NCI-H1694 (cell line): Measurements from ENCODE around the gene RGS14.
"Not testable (repeated sequence)": the region's sequence is repeated elsewhere in the genome, so short reads cannot be mapped to it uniquely, and the experiment has no call there.

Source experiments
- DNase-seq: peaks from one replicate; lab custom pipeline; 2025; lab: John Stamatoyannopoulos, UW

Gene RGS14

DNA sequence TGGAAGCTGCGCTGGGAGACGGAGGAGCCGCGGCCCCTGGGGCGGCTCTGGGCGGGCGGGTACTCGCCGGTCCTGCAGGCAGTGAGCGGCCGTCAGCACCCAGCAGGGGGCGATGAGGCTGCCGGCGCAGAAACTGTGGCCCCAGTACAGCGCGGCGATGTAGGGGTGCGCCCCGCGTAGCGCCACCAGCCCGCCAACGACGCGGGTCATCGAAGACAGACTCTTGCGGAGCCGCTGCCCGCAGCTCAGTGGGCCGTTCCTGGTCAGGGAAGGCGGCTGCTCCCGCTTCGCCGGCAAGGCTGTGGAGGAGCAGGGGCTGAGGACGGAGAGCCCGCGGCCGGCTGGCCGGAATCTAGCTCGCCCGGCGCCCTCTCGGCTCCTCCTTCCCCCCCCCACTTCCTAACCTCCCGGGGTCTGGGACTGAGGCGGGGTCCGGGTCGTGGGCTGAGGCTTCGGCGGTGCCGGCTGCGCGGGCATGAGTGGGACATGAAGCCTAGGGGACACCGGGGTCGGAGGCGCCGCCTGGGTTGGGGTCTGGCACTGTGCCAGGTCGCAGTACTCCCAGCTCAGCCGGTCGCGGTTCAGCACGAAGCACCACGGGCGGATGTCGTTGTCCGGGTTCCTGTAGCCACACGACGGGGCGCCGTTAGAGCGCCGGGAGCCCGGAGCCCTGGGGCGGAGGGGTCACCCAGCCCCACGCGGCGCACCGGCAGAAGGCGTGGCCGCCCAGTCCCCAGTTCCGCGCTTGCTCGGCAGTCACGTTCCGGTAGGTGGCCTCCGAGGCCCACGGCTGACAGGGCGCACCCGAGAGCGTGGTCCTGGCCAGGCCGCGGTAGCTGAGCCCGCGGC is 46.3 kb downstream of the RGS14 start:
- peak; percentile 38 for DNase-seq

- no peak for DNase-seq
Measured at GRCh38 chr5:177404641-177405179, 47.0 kb downstream of the RGS14 start.

DNA sequence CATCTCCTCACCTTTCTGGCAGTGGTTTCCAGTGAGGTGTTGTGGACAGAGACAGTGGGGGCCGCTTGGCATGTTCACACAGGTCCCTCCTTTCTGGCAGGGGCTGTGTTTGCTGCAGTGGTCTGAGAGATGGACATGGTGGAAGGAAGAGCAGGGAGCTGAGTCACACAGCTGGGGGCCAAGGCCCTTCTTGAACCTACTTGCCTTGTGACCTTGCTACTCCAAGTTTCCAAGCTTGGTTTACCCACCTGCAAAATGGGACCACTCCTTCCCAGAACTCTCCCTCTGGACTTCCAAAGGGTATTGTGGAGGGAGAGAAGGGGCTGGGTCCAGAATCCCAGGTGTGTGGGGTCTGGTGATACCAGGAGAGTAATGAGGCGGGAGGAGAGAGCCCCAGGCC is 47.6 kb downstream of the RGS14 start:
- DNase-seq = no peak

GRCh38 chr5:177405805-177406204 is 48.1 kb downstream of the RGS14 start:
- no peak for DNase-seq

- DNase-seq = no peak
Measured at GRCh38 chr5:177409043-177409801, 51.5 kb downstream of the RGS14 start, which contains the start of gene F12. Gene F12 (minus strand): TSS chr5:177409564. CDS start chr5:177409527, 37 bp downstream.

GRCh38 chr5:177410575-177410974 is 52.9 kb downstream of the RGS14 start:
- no peak for DNase-seq

DNA sequence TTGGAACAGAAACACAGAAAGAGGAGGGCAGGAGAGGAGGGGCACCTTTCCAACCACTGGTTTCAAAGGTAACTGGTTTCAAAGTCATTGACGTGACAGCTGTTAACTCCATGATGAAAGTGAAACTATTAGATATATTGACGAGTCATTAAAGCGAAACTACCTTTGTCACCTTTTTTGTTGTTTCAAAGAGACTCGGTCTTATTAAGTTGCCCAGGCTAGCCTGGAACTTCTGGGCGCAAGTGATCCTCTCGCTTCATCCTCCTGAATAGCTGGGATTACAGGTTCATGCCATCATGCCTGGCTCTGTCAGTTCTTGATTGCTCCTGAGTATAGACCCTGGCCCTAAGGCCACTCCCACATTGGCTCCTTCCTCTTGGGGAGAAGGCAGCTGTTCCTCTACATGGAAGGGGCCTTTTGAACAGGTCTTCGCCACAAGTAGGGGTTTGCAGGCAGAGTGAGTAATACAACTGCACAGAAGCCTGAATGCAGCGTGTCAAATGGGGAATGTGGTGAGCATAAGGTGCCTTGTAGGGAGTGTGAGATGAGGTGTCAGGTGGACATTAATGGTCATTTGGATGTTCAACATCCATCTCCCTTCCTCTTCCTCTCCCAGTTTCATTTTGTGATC is 55.0 kb downstream of the RGS14 start:
- DNase-seq = no peak

DNA sequence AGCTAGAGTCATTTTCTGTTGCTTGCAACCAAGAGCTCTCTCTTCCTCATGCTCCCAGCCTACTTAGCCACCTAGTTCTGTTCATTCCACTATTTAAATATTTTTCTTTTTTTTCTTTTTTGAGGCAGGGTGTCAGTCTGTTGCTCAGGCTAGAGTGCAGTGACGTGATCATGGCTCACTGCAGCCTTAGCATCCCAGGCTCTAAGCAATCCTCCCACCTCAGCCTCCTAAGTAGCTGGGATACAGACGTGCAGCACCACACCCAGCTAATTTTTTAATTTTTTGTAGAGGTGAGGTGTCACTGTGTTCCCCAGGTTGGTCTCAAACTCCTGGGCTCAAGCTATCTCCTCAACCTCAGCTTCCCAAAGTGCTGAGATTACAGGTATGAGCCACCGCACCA is 56.8 kb downstream of the RGS14 start:
- DNase-seq = no peak

DNA sequence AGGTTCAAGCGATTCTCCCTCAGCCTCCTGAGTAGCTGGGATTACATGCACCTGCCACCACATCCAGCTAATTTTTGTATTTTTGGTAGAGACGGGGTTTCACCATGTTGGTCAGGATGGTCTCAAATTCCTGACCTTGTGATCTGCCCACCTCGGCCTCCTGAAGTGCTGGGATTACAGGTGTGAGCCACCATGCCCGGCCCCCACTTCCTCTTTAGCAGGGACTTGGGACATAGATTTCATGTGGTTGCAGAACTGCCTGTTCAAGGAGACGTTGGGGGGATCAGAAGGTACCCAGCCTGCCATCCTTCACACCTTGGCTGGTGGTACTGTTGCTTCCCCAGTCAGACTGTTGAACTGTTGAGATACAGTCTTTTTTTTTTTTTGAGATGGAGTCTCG is 59.4 kb downstream of the RGS14 start:
- not testable (repeated sequence) for DNase-seq

- no peak for DNase-seq
Measured at GRCh38 chr5:177419046-177419445, 61.3 kb downstream of the RGS14 start.

GRCh38 chr5:177420472-177420871 is 62.7 kb downstream of the RGS14 start:
- not testable (repeated sequence) for DNase-seq

- no peak for DNase-seq
Measured at GRCh38 chr5:177421062-177421798, 63.5 kb downstream of the RGS14 start.
